ENCODE results near the gene LRRC23. TPM values are rescaled to one million over a fixed set of nuclear protein-coding genes. Genes with fewer than 3 reads are reported as not detected.

The LRRC23 gene, protein sequence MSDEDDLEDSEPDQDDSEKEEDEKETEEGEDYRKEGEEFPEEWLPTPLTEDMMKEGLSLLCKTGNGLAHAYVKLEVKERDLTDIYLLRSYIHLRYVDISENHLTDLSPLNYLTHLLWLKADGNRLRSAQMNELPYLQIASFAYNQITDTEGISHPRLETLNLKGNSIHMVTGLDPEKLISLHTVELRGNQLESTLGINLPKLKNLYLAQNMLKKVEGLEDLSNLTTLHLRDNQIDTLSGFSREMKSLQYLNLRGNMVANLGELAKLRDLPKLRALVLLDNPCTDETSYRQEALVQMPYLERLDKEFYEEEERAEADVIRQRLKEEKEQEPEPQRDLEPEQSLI
- total RNA-seq, result 10 to 100 TPM in 2 of 4 donors, 1 to 10 TPM in 2; 4.3 to 15.8 (median 8.5) TPM

DNA sequence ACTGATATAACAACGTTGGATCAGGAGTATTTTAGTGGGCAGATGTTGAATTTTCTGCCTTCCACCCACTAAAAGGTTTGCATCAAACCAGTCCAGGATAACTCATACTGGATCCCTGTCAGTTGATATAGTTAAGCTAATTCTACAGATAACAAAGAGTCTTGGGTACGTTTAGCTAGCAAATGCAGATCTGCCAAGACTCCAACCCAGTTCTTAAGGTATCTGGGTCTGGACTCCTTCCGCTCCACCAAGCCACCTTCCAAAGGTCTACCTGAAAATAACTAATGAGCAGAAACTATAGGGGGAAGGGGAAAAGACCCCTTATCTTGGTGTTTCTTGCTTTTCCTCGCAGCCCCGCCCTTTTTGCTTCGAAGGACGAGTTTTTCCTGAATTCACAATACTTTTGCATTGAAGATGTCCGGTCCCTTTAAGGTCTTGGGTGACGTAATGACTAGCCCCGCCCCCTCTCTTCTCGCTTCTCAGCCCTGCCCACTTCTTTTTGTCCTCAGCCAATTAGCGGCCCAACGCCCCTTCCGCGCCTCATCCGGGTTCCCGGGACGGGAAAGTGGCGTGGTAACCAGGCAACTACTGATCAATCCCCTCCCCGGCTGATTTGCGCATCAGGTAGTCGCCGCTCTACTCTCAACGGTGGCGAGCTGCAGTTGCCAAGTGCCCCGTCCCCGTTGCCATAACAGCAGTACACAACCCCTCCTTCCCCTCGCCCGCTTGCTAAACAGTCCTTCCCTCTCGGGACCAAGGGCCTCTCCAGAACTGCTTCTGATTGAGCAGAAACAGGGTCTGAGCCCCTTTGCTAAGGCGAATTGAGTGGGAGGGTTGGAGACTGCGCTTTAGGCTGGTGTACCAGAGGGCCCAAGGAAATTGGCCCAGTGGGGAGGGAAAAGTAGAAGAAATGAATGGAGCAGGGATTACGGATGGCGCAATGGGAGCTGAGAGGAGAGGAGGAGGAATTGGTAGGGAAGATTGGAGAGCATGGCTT lies at the start of gene LRRC23:
TSS of gene LRRC23 (plus strand) at position 543 of the 997 bp plus-strand sequence. CDS start 812 bp downstream, outside the sequence.
- Histone ChIP-seq H3K4me3 (peak within 1 kb of the TSS; percentile 55), H3K36me3 (peaks cover 4% of the 10 kb centered on the region), H3K27me3 (no peaks in the 10 kb centered on the region), H3K9me3 (no peaks in the 10 kb centered on the region), H3K4me1 (peaks cover 18% of the 10 kb centered on the region), H3K27ac (peak within 1 kb of the TSS; percentile 50)
- peak in 1 of 3 donors; percentile 52 for TF ChIP-seq POLR2AphosphoS5 (IDR thresholded peaks at IDR 0.05)
- TF ChIP-seq EP300 (IDR thresholded peaks at IDR 0.05), result no peak
- peak in 1 of 2 donors; percentile 51 for TF ChIP-seq POLR2A (IDR thresholded peaks at IDR 0.05)
- 4% methylated on average over 34 of the region's 34 CpGs for WGBS
- peak; percentile 99 for DNase-seq (ENCODE audit: low spot score in 2 of 2)

DNA sequence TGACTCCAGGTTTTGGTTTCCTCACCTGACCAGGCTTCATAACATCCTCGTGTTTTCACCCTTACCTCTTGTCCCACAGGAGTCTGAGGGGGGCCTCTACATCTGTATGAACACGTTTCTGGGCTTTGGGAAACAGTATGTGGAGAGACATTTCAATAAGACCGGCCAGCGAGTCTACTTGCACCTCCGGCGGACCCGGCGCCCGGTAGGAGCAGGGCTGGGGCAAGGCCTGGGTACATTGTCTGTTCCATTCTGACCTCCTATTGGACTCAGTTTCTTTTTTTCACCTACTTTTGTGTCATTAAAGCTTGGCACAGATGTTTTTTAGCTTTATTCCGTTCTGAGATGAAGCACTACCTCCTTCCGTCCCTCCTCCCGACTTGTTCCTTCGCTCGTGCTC lies 49.3 kb upstream of the LRRC23 start:
- 92% methylated on average over 14 of the region's 14 CpGs for WGBS
- Histone ChIP-seq H3K27me3 (no peaks in the 10 kb centered on the region), H3K9me3 (no peaks in the 10 kb centered on the region), H3K4me3 (no peak overlapping the region), H3K4me1 (peaks cover 24% of the 10 kb centered on the region), H3K27ac (no peak overlapping the region), H3K36me3 (peaks cover 51% of the 10 kb centered on the region)
- DNase-seq (ENCODE audit: low spot score in 2 of 2), result no peak
- TF ChIP-seq, protein P1, sequence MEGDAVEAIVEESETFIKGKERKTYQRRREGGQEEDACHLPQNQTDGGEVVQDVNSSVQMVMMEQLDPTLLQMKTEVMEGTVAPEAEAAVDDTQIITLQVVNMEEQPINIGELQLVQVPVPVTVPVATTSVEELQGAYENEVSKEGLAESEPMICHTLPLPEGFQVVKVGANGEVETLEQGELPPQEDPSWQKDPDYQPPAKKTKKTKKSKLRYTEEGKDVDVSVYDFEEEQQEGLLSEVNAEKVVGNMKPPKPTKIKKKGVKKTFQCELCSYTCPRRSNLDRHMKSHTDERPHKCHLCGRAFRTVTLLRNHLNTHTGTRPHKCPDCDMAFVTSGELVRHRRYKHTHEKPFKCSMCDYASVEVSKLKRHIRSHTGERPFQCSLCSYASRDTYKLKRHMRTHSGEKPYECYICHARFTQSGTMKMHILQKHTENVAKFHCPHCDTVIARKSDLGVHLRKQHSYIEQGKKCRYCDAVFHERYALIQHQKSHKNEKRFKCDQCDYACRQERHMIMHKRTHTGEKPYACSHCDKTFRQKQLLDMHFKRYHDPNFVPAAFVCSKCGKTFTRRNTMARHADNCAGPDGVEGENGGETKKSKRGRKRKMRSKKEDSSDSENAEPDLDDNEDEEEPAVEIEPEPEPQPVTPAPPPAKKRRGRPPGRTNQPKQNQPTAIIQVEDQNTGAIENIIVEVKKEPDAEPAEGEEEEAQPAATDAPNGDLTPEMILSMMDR (IDR thresholded peaks at IDR 0.05), result no peak
- no peak for TF ChIP-seq POLR2A (IDR thresholded peaks at IDR 0.05)
- no peak for TF ChIP-seq EP300 (IDR thresholded peaks at IDR 0.05)
- no peak for TF ChIP-seq POLR2AphosphoS5 (IDR thresholded peaks at IDR 0.05)

DNA sequence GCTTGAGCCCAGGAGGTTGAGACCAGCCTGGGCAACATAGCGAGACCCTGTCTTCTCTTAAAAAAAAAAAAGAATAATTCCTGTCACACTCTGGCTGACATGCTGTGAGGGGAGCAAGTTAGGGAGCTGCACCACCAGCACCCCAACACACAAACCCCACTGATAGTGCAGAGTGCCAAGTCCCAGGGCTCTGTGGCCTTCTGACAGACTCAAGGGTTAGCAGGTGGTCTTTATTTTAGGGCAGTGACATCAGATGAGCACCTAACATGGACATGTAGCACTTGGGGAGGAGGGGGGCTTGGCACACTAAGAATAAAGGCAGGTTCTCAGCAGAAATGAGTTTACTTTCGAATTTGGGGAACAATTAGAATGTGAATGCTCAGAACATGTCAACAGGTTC lies 45.8 kb upstream of the LRRC23 start:
- H3K9me3 ChIP-seq, result no peaks in the 10 kb centered on the region
- no peak overlapping the region for H3K27ac ChIP-seq
- H3K27me3 ChIP-seq, result no peaks in the 10 kb centered on the region
- peaks cover 4% of the 10 kb centered on the region for H3K4me1 ChIP-seq
- no peak for TF ChIP-seq POLR2A (IDR thresholded peaks at IDR 0.05)
- TF ChIP-seq, protein P1 (IDR thresholded peaks at IDR 0.05), result no peak
- no peak for TF ChIP-seq EP300 (IDR thresholded peaks at IDR 0.05)
- no peak for TF ChIP-seq POLR2AphosphoS5 (IDR thresholded peaks at IDR 0.05)
- peaks cover 86% of the 10 kb centered on the region for H3K36me3 ChIP-seq
- 100% methylated on average over 2 of the region's 2 CpGs for WGBS
- DNase-seq (ENCODE audit: low spot score in 2 of 2), result no peak
- no peak overlapping the region for H3K4me3 ChIP-seq

DNA sequence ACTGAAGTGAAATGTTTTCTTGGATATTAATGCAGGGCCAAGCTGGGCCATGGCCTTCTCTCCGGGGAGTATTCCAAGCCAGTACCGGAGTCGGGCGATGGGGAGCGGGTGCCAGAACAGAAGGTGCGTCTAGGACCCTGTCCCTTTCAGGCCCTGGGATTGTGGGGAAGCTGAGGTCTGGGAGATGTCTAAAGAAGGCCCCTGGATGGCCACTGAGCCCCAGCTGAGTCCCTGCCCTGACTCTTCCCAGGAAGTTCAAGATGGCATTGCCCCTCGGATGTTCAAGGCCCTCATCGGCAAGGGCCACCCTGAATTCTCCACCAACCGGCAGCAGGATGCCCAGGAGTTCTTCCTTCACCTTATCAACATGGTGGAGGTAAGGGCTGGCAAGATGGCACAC lies 44.5 kb upstream of the LRRC23 start:
- Histone ChIP-seq H3K27ac (no peak overlapping the region), H3K27me3 (no peaks in the 10 kb centered on the region), H3K9me3 (no peaks in the 10 kb centered on the region), H3K4me3 (no peak overlapping the region), H3K36me3 (peaks cover 99% of the 10 kb centered on the region), H3K4me1 (no peaks in the 10 kb centered on the region)
- WGBS, result 90% methylated on average over 5 of the region's 9 CpGs
- TF ChIP-seq EP300 (IDR thresholded peaks at IDR 0.05) (no peak), POLR2A (IDR thresholded peaks at IDR 0.05) (no peak), POLR2AphosphoS5 (IDR thresholded peaks at IDR 0.05) (no peak)
- TF ChIP-seq, protein P1 (IDR thresholded peaks at IDR 0.05), result no peak
- DNase-seq (ENCODE audit: low spot score in 2 of 2), result no peak

DNA sequence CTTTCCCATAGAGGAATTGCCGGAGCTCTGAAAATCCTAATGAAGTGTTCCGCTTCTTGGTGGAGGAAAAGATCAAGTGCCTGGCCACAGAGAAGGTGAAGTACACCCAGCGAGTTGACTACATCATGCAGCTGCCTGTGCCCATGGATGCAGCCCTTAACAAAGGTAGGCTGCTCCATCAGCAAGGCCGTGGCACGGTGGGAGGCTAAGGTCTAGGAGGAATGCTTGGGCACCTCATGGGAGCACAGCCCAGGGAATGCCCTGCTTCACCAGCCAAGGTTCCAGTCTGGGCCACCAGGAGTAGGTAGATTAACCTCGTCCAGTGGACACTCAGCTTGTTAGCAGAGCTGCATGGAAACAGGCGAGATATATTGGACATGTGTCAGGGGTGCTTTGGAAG lies 43.7 kb upstream of the LRRC23 start:
- H3K4me1 ChIP-seq, result no peaks in the 10 kb centered on the region
- H3K27ac ChIP-seq, result no peak overlapping the region
- WGBS, result 94% methylated on average over 7 of the region's 7 CpGs
- peaks cover 99% of the 10 kb centered on the region for H3K36me3 ChIP-seq
- no peak overlapping the region for H3K4me3 ChIP-seq
- no peak for DNase-seq (ENCODE audit: low spot score in 2 of 2)
- H3K9me3 ChIP-seq, result no peaks in the 10 kb centered on the region
- TF ChIP-seq, protein P1 (IDR thresholded peaks at IDR 0.05), result no peak
- TF ChIP-seq EP300 (IDR thresholded peaks at IDR 0.05), result no peak
- no peak for TF ChIP-seq POLR2A (IDR thresholded peaks at IDR 0.05)
- TF ChIP-seq POLR2AphosphoS5 (IDR thresholded peaks at IDR 0.05), result no peak
- no peaks in the 10 kb centered on the region for H3K27me3 ChIP-seq

Data from suprapubic skin (tissue), 4 donors.